Spleen (tissue), 7 donors: ENCODE measurements around the gene RETSAT.

Source experiments
- CTCF ChIP-seq, 11 experiments: fragments of 200-600 bp in 7 of 11; fragments of 450-650 bp in 4 of 11; sonication (generic) in 4 of 11; IDR thresholded peaks in 8 of 11; conservative IDR thresholded peaks in 3 of 11; 1 replicate in 7 of 11; 2 replicates in 4 of 11; pipeline versions ENCODE4 v1.4.0 to v1.8.0; 2016 to 2021; ENCODE audit warnings: antibody characterized with exemption in 11 of 11, inconsistent platforms in 4 of 11, mild to moderate bottlenecking in 1 of 11
- POLR2AphosphoS5 ChIP-seq, 3 donors: sonication (generic); formaldehyde crosslinking; IDR thresholded peaks; one replicate each; pipeline ENCODE4 v1.5.1; 2017; ENCODE audit warnings: antibody characterized with exemption in 3 of 3
- donor health status: DM: no; HTN: no; CAD: no; lungs with moderate emphysema.
- donor health status: DM: no; HTN: no; CAD: no.
- donor health status: DM: no; HTN: no; CAD: no.

GRCh38 chr2:85390941-85391669, 36.8 kb upstream of the RETSAT start:
- TF ChIP-seq CTCF (IDR thresholded peaks at IDR 0.05 in 8 of 11, conservative IDR thresholded peaks at IDR 0.05 in 3 of 11) (peak; percentile 28 to 82 (median 56)), POLR2AphosphoS5 (IDR thresholded peaks at IDR 0.05) (peak in 2 of 3 donors; percentile 26 to 28)
